ENCODE results near the gene NAA10. TPM values are rescaled to one million over a fixed set of nuclear protein-coding genes. Genes with fewer than 3 reads are reported as not detected.

NAA10 gene
- total and polyA plus RNA-seq, 3 donors from 2014 or later, result 33.9 to 52.8 (median 46.7) TPM

DNA sequence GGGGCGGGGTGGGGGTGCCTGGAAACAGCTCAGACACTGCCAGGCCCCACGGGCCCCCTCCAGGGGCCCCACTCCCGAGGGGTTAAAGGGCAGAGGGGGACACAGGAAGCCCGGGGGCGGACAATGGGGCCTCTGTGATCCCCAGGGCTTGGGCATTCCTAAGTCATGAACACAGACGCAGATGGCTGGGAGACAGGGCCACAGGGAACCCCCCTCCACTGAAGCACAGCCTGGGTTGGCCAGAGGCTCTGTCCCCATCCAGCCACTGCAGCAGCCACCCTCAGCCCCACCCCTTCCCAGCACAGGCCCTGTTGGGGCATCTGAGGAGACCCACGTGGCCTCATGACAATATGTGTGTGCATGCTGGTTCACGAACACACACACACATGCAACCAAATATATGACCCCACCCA lies 52.7 kb downstream of the NAA10 start:
- Histone ChIP-seq H3K9me3 (no peaks in the 10 kb centered on the region), H3K4me1 (no peaks in the 10 kb centered on the region), H3K36me3 (ENCODE audit: low read depth, missing control alignments) (no peaks in the 10 kb centered on the region), H3K27me3 (no peaks in the 10 kb centered on the region), H3K4me3 (no peak overlapping the region), H3K27ac (no peak overlapping the region)
- 67% methylated on average over 4 of the region's 8 CpGs; no CpG with 5 or more reads in 1 of the 2 donors for WGBS, 2 donors
- intact Hi-C loops (cut with DNase I; ENCODE audit: low total_unique reads), result no loop called here
- no peak for DNase-seq
- no peak for TF ChIP-seq POLR2A (IDR thresholded peaks at IDR 0.05)
- no peak for TF ChIP-seq CTCF (IDR thresholded peaks at IDR 0.05)

GRCh38 chrX:153881281-153881680 lies 53.6 kb downstream of the NAA10 start:
- H3K4me3 ChIP-seq, result no peak overlapping the region
- 89 to 100% methylated on average over 2 to 6 of the region's 7 CpGs for WGBS, 2 donors
- H3K27me3 ChIP-seq, result no peaks in the 10 kb centered on the region
- TF ChIP-seq CTCF (IDR thresholded peaks at IDR 0.05), result no peak
- no peak for TF ChIP-seq POLR2A (IDR thresholded peaks at IDR 0.05)
- H3K9me3 ChIP-seq, result no peaks in the 10 kb centered on the region
- no peaks in the 10 kb centered on the region for H3K4me1 ChIP-seq
- DNase-seq, result no peak
- H3K36me3 ChIP-seq (ENCODE audit: low read depth, missing control alignments), result no peaks in the 10 kb centered on the region
- intact Hi-C loops (cut with DNase I; ENCODE audit: low total_unique reads), result no loop called here
- H3K27ac ChIP-seq, result no peak overlapping the region

DNA sequence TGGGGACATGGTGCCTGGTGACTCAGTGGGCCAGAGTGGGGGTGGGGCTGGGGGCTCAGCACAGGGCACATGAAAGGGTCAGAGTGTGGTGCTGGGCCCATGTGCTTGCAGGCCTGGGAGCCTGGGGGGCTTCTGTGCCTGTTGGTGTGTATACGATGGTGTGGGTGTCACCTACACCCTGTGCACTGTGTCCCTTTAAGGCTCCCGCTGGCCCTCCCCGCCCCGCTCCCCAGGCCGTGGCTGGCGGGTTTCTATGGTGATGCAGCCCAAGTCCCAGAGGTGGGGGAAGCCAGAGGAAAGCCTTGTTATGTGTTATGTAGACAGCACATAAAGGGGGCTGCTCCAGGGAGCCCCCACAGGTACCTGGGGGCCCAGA lies 54.4 kb downstream of the NAA10 start:
- Histone ChIP-seq H3K27ac (no peak overlapping the region), H3K36me3 (ENCODE audit: low read depth, missing control alignments) (no peaks in the 10 kb centered on the region), H3K27me3 (no peaks in the 10 kb centered on the region), H3K4me3 (no peak overlapping the region), H3K9me3 (no peaks in the 10 kb centered on the region), H3K4me1 (no peaks in the 10 kb centered on the region)
- DNase-seq, result no peak
- TF ChIP-seq CTCF (IDR thresholded peaks at IDR 0.05), result no peak
- no peak for TF ChIP-seq POLR2A (IDR thresholded peaks at IDR 0.05)
- intact Hi-C loops (cut with DNase I; ENCODE audit: low total_unique reads), result no loop called here
- 64% methylated on average over 5 of the region's 6 CpGs; no CpG with 5 or more reads in 1 of the 2 donors for WGBS, 2 donors

DNA sequence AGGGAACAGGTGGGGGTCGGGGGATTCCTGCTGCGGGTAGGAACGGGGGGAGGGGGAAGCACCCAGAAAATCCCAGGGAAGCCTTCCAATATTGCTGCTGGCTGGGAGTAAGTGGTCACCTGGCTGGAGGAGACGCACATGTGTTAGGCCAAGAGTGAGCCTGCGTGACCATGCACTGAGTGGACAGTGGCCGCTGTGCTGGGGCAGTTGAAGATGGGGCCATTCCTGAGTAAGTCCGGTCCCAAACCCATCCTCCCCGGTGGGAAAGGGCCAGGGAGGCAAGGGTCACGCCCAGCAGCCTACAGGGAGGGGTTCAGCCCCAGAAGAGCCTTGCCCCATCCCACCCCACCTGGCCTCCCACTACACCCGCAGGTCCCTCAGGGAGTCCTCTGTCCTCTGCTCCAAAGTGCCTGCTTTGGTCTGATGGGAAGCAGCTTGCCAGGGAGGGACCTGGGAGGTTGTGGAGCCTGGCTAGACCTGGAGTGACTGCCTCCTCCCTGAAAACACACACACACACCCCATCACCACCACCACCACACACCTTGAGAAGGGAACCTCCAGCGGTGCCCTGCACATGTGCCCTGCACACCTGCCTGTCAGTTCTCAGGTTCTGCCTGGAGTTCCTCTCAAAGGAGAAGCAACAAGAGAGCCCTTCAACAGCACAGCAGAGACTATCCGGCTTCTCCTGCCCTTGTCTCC lies 54.9 kb downstream of the NAA10 start:
- WGBS, 2 donors, result 66 to 70% methylated on average over 6 to 8 of the region's 12 CpGs
- Histone ChIP-seq H3K27ac (no peak overlapping the region), H3K36me3 (ENCODE audit: low read depth, missing control alignments) (no peaks in the 10 kb centered on the region), H3K4me3 (no peak overlapping the region), H3K27me3 (no peaks in the 10 kb centered on the region), H3K4me1 (no peaks in the 10 kb centered on the region), H3K9me3 (no peaks in the 10 kb centered on the region)
- intact Hi-C loops (cut with DNase I; ENCODE audit: low total_unique reads), result no loop called here
- TF ChIP-seq POLR2A (IDR thresholded peaks at IDR 0.05), result no peak
- TF ChIP-seq CTCF (IDR thresholded peaks at IDR 0.05), result no peak
- DNase-seq, result no peak

Small RNA genes lying within 50 kb of the gene (microRNA-seq; reads per million reads assigned to microRNA genes)
- gene MIR3202-1 (ENCODE audit: borderline number of aligned reads in 2 of 2, borderline replicate concordance in 1 of 2) (0 reads per million in 2 donors), gene MIR3202-2 (ENCODE audit: borderline number of aligned reads in 2 of 2, borderline replicate concordance in 1 of 2) (0 reads per million in 2 donors)

Small RNA genes lying within 50 kb of the gene (small RNA-seq; reads per million reads assigned to genes)
- 0 to 0.09 reads per million in 2 donors for gene MIR3202-1

Other genes starting within 250 kb of the NAA10 start
- 100 to 1,000 TPM in 1 of 2 donors, 10 to 100 TPM in 1; 91.3 to 107 TPM for gene SLC6A8, start 247.1 kb downstream of the NAA10 start, total RNA-seq
- 73.5 TPM for gene SLC6A8, start 247.1 kb downstream of the NAA10 start, polyA plus RNA-seq (ENCODE audit: insufficient read depth, low read depth, low replicate concordance)
- gene BCAP31, start 210.7 kb downstream of the NAA10 start, total RNA-seq, result 100 to 1,000 TPM; 149 to 153 TPM
- gene BCAP31, start 210.7 kb downstream of the NAA10 start, polyA plus RNA-seq (ENCODE audit: insufficient read depth, low read depth, low replicate concordance), result 222 TPM
- gene ABCD1, start 210.2 kb downstream of the NAA10 start, total RNA-seq, result 100 to 1,000 TPM in 1 of 2 donors, 10 to 100 TPM in 1; 84.4 to 112 TPM
- gene ABCD1, start 210.2 kb downstream of the NAA10 start, polyA plus RNA-seq (ENCODE audit: insufficient read depth, low read depth, low replicate concordance), result 34.3 TPM
- 10 to 100 TPM; 49.3 to 57.9 TPM for gene PLXNB3, start 170.8 kb downstream of the NAA10 start, total RNA-seq
- gene PLXNB3, start 170.8 kb downstream of the NAA10 start, polyA plus RNA-seq (ENCODE audit: insufficient read depth, low read depth, low replicate concordance), result 28.0 TPM
- 1 to 10 TPM in 1 of 2 donors, under 1 TPM in 1; 0.62 to 2.2 TPM for gene SRPK3, start 154.0 kb downstream of the NAA10 start, total RNA-seq
- gene SRPK3, start 154.0 kb downstream of the NAA10 start, polyA plus RNA-seq (ENCODE audit: insufficient read depth, low read depth, low replicate concordance), result 1.3 TPM
- gene IDH3G, start 140.7 kb downstream of the NAA10 start, total RNA-seq, result 10 to 100 TPM; 74.9 to 83.1 TPM
- gene IDH3G, start 140.7 kb downstream of the NAA10 start, polyA plus RNA-seq (ENCODE audit: insufficient read depth, low read depth, low replicate concordance), result 52.4 TPM
- gene SSR4, start 140.4 kb downstream of the NAA10 start, total RNA-seq, result 100 to 1,000 TPM; 246 to 294 TPM
- 275 TPM for gene SSR4, start 140.4 kb downstream of the NAA10 start, polyA plus RNA-seq (ENCODE audit: insufficient read depth, low read depth, low replicate concordance)
- 10 to 100 TPM; 13.5 to 17.2 TPM for gene PDZD4, start 104.5 kb downstream of the NAA10 start, total RNA-seq
- gene PDZD4, start 104.5 kb downstream of the NAA10 start, polyA plus RNA-seq (ENCODE audit: insufficient read depth, low read depth, low replicate concordance), result 11.2 TPM
- gene L1CAM, start 48.9 kb downstream of the NAA10 start, total RNA-seq, result 1 to 10 TPM; 1.7 to 4.5 TPM
- 2.5 TPM for gene L1CAM, start 48.9 kb downstream of the NAA10 start, polyA plus RNA-seq (ENCODE audit: insufficient read depth, low read depth, low replicate concordance)
- 1 to 10 TPM in 1 of 2 donors, under 1 TPM in 1; 0.74 to 1.1 TPM for gene AVPR2, start 30.4 kb downstream of the NAA10 start, total RNA-seq
- gene AVPR2, start 30.4 kb downstream of the NAA10 start, polyA plus RNA-seq (ENCODE audit: insufficient read depth, low read depth, low replicate concordance), result 1.3 TPM
- gene ARHGAP4, start 8.8 kb downstream of the NAA10 start, total RNA-seq, result 10 to 100 TPM; 34.6 to 41.3 TPM
- gene ARHGAP4, start 8.8 kb downstream of the NAA10 start, polyA plus RNA-seq (ENCODE audit: insufficient read depth, low read depth, low replicate concordance), result 25.6 TPM
- 1 to 10 TPM; 2.8 to 3.4 TPM for gene RENBP, start 9.6 kb upstream of the NAA10 start, total RNA-seq
- 4.8 TPM for gene RENBP, start 9.6 kb upstream of the NAA10 start, polyA plus RNA-seq (ENCODE audit: insufficient read depth, low read depth, low replicate concordance)
- 100 to 1,000 TPM; 102 to 115 TPM for gene HCFC1, start 36.8 kb upstream of the NAA10 start, total RNA-seq
- 32.3 TPM for gene HCFC1, start 36.8 kb upstream of the NAA10 start, polyA plus RNA-seq (ENCODE audit: insufficient read depth, low read depth, low replicate concordance)
- 10 to 100 TPM; 13.1 to 15.7 TPM for gene TMEM187, start 37.7 kb upstream of the NAA10 start, total RNA-seq
- 6.1 TPM for gene TMEM187, start 37.7 kb upstream of the NAA10 start, polyA plus RNA-seq (ENCODE audit: insufficient read depth, low read depth, low replicate concordance)
- gene IRAK1, start 84.9 kb upstream of the NAA10 start, total RNA-seq, result 10 to 100 TPM; 77.6 to 90.8 TPM
- 48.6 TPM for gene IRAK1, start 84.9 kb upstream of the NAA10 start, polyA plus RNA-seq (ENCODE audit: insufficient read depth, low read depth, low replicate concordance)
- 10 to 100 TPM; 85.4 to 86.4 TPM for gene MECP2, start 162.7 kb upstream of the NAA10 start, total RNA-seq
- gene MECP2, start 162.7 kb upstream of the NAA10 start, polyA plus RNA-seq (ENCODE audit: insufficient read depth, low read depth, low replicate concordance), result 25.0 TPM
- under 1 TPM in 1 of 2 donors, not detected in 1; 0.31 TPM for gene OPN1LW, start 209.2 kb upstream of the NAA10 start, total RNA-seq
- not detected for gene OPN1LW, start 209.2 kb upstream of the NAA10 start, polyA plus RNA-seq (ENCODE audit: insufficient read depth, low read depth, low replicate concordance)
- not detected for gene OPN1MW, start 247.6 kb upstream of the NAA10 start, total RNA-seq
- gene OPN1MW, start 247.6 kb upstream of the NAA10 start, polyA plus RNA-seq (ENCODE audit: insufficient read depth, low read depth, low replicate concordance), result not detected